Loucy (cell line): ENCODE results near the gene EIF2S2.

Experiments used
- CTCF ChIP-seq: fragments of 200-600 bp; sonication (generic); conservative IDR thresholded peaks from 2 replicates; pipeline ENCODE4 v1.5.1; 2014; ENCODE audit warnings: mild to moderate bottlenecking, antibody characterized with exemption, low read length
- EZH2phosphoT487 ChIP-seq: fragments of 200-600 bp; IDR thresholded peaks from 2 replicates; pipeline ENCODE4 v1.6.1; 2018; ENCODE audit warnings: antibody characterized with exemption, mild to moderate bottlenecking, moderate library complexity, borderline replicate concordance

- no peak for TF ChIP-seq CTCF
- TF ChIP-seq EZH2phosphoT487, result no peak
These were observed 38.4 kb upstream of the EIF2S2 start for GRCh38 chr20:34150306-34151000.
